Measurements from ENCODE around the gene HS3ST3B1.

The HS3ST3B1 gene

DNA sequence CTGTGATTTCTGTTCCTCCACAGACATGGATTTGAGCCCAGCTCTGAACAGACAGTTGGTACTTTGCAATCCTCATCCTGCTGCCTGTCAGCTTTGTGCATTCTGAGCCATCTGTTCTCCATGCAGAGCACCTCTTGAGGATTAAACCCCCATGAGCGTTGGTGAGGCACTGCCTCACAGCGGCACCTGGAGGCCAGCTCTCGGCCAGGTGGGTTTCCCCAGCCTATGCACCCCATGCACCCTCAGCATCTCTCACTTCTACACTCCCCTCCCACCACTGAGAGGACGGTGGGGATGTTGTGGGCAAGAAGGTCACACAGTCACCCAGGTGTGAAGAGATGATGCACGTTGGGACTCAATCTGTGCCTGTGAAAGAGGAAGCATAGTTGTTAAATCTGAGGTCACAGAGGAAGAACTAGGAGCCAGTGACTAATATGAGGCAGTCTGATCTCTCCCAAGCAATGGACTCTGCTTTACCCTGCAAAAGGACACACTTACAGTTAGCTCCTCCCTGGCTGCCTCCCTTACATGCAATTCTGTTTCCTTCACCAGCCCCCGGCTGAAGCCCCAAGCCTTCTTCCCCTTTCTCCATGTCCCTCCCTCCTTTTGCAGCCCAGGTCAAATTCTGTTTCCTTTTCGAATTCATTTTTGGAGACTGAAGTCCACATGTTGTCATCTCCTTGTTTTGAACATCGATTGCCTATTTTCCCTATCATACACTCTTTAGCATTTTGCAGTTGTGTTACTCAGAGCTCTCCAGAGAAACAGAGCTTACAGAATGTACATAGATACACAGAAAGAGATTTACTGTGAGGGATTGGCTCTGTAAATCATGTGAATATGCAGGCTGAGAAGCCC is 58.5 kb downstream of the HS3ST3B1 start:
- DNase-seq = peak; percentile 32 to 34

DNA sequence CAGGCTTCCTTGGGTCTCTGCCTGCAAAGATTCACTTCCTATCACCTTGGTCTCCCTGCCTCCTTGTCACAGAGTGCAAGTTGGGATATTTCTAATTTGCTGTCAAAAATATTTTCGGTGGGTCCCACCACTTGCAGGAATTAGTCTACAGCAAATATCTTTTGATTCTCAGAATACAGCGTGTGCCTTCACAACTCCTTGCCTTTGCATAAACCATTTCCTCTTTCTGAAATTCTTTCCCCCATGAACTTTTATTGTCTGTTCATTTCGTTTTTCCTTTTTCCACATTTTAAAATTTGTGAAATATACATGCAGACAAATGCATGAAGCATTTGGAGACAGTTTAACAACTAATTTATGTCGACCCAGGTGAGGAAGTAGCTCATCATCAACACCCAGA is 60.0 kb downstream of the HS3ST3B1 start:
- DNase-seq = no peak

DNA sequence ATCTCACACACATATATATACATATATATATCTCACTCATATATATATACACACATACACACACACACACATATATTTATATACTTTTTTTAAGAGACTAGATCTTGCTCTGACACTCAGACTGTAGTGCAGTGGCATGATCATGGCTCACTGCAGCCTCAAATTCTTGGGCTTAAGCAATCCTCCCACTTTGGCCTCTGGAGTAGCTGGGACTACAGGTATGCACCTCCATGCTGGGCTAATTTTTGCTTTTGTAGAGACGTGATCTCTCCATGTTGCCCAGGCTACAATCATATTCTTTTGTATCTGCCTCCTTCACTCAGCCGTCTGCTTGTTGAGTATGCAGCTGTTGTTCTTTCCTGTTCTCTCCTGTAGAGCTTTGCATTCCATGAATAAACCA is 60.6 kb downstream of the HS3ST3B1 start:
- no peak for DNase-seq

DNA sequence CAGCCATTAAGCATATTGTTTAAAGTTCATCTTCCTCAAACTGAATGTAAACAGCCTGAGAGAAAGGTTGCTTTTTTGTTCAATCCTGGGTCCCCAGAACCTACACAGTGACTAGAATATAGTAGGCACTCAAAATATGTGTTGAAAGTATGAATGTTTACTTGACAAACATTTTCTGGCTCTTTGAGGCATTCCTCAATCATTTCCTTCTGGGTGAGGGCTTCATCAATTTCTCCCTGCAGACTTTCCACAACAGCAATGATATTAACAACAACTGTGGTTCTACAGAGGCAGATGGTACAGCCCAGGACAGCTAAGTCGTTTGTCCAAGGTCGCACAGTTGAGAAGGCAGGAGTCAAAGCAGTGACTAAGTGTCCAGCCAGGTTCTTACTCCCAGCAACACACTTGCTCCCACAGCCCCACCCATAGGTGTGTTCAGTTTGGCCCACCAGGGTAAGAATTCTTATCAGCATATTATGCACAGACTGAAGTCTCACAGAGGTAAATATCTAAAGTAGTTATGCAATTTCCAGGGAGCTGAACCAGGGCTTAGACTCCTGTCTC is 61.1 kb downstream of the HS3ST3B1 start:
- no peak for DNase-seq

DNA sequence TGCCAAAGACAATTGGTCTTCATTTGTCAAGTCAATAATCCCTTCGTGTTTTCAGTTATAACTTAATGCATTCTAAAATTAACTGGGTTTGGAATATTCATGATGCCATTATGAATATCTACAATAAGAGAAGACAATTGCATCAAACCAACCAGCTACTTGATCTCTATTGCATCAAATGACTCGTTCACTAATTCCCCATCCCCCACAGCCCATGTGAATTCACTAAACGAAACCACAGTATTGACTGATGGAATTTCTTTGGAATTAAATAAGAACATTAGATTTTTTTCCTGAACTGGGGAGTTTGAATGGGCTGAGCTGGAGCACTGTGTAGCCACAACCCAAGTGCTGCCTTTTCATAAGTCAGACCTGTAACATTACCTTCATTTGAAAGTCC is 65.3 kb downstream of the HS3ST3B1 start:
- no peak for DNase-seq

DNA sequence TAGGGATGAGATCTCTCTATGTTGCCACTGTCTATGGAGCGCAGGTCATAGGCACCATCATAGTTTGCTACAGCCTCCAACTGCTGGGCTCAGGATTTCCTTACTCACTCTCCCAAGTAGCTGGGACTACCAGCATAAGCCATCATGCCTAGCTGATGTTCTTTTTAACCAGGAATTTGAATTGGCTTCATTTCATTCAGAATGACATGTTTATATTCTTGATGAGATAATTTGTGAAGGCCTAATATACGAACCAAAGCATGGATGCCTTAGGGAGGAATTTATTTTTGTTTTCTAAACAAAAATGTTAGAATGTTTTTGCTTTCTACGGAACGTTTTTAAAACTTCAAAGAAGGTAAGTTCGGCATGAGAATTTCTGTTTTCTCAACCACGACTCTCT is 71.6 kb downstream of the HS3ST3B1 start:
- no peak for DNase-seq

DNA sequence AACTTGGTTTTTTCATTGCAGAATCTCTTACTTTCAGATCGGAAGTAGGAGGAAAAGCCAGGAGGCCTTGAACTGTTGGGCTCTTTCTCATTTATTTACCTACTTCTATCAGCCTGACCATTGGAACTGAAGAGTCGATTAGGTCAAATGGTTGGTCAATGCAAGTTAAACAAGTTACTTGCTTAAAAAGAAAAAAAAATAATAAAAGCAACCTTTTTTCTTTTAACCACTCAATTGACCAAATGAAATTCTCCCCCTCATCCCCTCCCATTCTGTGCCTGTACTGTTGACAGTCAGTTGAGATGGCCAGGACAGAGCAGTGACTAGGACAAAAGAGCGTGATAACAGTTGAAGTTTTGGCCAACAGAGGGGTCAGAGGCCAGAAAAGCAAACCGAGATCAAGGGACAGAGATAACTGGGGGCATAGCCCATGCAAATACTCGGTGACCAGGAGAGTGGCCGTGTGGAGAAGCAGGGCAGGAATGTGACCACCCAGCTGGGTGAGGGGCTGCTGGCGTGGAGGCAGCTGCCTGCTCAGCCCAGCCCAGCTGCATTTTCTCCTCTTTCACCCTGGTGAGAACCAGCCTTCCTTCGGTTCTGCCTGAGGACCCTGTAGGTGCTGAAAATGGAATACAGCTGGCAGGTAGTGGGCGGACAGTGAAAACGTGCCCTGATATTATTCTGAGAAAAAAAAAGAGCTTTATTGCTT is 72.2 kb downstream of the HS3ST3B1 start:
- no peak for DNase-seq

DNA sequence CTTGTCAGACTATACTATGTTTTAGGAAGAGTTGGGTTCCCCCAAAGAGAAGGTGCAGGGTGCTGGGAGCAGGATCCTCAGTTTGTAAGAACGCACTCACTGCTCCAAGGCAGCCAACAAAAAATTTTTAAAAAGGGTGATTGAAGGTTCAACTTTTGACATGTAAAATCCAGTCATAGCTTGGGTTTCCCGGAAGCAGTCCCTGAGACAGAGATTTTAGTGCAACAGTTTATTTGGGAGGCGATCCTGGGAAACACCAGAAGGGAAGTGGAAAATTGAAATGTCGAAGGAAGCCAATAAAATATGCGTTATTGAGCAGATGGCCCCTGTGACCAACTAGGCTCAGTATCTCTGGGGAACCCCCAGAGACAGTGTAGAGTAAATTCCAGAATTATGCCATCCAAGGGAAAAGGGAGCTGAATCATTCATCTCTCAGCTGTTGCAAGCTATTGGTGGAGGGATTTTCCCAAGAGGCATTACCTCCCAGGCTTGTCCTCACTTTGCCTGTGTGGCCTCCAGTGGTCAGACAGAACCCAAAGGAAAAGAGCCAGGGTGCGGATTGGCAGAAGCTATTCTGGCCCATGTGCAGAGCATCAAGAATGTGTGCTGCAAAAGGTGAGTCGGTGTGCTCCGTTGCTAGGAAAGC is 72.9 kb downstream of the HS3ST3B1 start:
- no peak for DNase-seq

DNA sequence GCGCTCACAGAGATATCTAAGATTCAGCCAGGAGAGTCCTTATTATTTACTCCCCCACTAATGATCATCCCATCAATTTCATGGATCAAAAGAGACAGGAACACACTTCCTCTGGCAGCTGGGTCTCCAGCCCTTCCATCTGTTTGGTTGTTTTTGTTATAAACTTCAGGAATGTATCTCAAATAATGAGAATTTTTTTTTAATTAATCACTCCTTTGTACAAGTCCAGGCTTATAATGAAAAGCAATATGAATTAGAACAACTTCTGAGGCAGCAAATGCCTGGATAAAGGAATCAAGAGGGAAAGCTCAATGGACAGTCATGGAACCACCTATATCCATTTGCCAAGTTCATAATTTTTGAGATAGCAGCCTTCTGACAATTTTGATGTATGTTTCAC is 73.4 kb downstream of the HS3ST3B1 start:
- DNase-seq = no peak

DNA sequence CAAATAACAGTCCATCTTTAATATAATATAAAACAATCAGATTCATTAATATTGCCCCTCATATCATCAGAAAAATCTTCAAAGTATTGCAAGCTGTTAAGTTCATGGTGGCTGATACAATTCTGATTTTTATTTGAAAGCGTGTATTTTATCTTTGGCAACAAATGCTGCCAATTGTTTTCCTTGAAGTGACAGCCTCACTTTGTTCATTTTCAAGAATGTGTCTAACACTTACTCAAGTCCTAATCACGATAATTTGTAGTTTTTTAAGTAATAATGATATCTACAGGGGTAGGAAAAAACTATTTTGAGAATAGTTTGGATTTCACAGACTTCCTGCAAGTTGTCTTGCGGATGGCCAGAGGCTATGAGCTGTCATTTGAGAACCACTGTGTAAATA is 75.8 kb downstream of the HS3ST3B1 start:
- no peak for DNase-seq

DNA sequence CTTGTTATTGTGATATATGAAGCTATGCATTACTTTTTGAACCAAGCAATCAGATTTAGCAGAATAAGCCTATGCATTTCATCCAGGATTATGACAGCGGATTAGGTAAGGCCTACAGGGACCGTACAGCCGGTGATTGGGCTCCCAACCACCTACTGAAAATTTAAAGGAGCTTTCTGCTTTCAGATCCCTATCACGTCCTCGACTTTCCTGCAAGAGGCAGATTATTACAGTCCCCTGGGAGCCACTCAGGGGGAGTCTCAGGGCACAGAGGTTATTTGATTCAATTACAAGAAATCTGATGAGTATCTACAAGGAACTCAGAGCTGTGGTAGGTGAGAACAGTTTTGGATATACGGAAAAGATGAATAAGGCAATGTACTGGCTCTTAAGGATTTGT is 80.7 kb downstream of the HS3ST3B1 start:
- DNase-seq = no peak

DNA sequence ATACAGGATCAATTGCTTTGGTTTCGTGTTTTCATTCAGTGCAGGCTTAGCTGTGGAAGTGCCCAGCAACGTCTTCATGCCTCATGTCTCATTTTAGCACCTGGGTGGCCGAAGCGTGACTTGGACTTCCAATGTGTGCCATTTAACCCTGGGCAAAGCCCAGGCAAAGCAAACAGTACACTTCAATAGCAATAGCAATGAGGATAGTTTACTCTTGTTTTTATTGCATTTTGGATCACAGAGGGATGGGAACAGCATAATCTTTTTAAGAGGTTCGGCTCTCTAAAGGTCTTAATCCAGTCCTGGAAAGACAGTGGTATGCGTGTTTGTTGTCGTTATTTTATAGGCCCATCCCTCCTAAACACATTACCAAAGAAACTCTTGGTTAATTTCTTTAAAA is 86.2 kb downstream of the HS3ST3B1 start:
- no peak for DNase-seq

DNA sequence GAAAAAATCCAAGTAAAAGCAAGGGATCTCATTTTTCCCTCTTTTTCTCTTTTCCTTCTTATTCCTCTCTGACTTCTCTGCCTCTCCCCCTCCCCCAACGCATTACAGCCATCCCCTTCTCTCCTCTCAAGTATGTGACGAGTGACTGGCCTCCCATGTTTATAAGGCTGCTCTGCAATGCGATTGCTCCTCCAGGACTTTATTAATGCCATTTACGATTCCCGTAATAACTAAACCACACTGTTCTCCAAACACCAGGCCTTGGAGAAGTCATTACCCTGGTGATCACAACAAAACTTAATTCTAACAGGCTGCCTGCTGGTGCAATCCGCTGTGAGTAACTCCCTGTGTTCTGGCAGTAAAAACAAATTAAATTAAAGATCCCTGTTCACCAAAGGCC is 88.8 kb downstream of the HS3ST3B1 start:
- DNase-seq = no peak

DNA sequence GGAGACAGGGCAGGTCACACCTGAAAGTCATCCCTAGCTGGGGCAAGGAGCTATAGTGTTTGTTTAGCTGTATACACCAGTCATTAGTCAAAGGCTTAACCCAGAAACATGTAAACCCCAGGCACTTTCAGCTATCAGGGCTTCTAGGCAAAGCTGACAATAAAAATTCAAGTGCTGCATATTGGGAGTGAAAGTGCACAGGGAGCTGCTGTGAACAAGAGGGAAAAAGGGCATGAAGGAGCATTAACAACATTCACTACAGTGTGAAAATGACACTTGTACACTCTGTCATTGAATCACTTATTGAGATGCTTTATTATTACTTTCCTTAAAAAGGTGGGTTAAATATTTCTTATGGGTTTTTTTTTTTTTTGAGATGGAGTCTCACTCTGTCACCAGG is 92.8 kb downstream of the HS3ST3B1 start:
- no peak for DNase-seq

DNA sequence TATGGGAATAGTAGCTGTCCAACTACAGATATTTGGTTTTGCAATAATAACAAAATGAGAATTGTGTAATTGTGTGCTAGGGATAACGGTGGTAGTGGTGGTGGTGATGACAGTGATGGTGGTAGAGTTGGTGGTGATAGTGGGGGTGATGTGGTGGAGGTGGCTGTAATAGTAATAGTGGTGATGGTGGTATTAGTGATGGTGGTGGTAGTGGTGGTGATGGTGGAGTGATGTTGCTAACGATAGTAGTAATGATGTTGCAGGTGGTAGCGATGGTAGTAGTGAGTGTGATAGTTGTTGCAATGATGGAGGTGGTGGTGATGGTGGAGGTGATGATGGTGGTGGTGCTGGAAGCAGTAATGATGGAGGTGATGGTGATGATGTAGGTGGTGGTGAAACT is 94.4 kb downstream of the HS3ST3B1 start:
- DNase-seq = no peak

DNA sequence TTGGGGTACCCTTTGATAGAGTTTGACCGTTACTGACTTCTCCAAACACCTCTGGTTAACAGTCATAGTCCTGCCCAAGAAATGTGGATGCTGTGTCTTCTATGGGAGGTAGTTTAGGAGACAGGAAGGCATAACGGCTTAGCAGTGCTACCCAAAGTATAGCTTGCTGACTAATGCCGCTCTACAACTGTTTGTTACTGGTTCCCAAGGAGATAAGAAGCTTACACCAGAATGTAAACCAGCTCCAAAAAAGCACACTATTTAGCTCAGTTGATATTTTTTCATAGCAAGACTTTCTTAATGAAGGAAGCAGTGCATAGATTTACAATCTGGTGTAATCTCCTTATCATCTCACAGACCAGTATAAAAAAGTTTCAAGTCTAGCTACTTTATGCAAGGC is 95.7 kb downstream of the HS3ST3B1 start:
- no peak for DNase-seq

DNA sequence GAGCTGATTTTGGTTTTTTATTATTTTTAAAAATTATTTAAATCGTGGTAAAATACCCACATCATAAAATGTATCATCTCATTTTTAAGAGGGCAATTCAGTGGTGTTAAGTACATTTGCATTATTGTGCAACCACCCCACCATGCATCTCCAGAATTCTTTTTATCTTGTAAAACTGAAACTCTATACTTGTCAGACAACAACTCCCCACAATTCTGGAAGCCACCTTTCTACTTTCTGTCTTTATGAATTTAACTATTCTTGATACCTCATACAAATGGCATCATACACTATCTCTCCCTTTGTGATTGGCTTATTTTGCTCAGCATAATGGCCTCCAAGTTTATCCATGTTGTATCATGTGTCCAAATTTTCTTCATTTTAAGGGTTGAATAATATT is 97.9 kb downstream of the HS3ST3B1 start:
- no peak for DNase-seq

Data from stimulated activated CD4-positive, alpha-beta T cell treated with anti-CD3 and anti-CD28 coated beads, Interleukin-2, amount 100 ng/mL, for 24 hours (primary cell).